Measurements from ENCODE around the gene RIMBP2.

Gene RIMBP2

DNA sequence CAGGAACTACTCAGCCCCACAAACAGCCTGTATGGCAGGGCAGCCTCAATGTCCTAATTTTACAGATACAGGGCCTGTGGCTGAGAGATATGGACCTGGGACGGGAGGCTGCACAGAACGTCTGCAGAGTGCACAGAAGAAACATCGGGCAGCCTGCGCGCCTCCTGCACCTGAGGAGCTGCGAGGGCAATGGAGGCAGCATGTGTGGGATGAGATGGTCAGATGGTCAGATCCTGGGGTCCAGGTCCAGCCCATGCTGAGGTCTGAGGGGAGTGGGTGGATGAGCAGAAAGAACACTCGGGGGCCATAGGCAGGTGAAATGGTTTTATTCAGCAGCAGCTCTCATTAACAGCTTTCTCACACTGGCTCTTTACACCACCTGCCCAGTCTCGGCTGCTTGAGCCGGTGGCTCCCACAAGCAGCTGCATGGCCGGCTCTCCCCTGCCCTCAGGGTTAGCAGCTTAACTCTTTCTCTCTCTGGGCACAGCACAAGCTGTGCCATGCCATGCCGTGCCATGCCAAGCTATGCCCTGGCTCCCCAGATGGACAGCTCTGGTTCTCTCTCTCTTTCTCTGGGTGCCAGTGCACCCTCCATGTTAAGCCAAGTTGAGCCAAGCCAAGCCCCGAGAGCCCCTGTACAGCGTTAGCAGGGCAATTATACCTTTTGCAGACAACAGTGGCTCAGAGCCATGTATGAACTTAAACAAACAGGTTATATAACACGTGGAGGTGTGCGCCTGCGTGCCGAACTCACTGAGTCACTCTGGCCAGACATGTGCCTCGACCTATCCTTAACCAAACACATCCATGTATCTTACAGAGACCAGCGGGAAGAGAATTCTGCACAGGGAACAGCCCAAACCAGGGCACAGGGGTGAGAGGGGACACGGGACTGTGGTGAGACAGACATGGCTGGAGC is 47.6 kb downstream of the RIMBP2 start (continued):
- no peak for TF ChIP-seq REST (tag by site-specific recombination; IDR thresholded peaks at IDR 0.05)
- TF ChIP-seq INSM2 (tag by site-specific recombination; IDR thresholded peaks at IDR 0.05) = no peak
- TF ChIP-seq ZNF211 (tag by site-specific recombination; IDR thresholded peaks at IDR 0.05; ENCODE audit: low read depth) = no peak
- TF ChIP-seq, protein P1, sequence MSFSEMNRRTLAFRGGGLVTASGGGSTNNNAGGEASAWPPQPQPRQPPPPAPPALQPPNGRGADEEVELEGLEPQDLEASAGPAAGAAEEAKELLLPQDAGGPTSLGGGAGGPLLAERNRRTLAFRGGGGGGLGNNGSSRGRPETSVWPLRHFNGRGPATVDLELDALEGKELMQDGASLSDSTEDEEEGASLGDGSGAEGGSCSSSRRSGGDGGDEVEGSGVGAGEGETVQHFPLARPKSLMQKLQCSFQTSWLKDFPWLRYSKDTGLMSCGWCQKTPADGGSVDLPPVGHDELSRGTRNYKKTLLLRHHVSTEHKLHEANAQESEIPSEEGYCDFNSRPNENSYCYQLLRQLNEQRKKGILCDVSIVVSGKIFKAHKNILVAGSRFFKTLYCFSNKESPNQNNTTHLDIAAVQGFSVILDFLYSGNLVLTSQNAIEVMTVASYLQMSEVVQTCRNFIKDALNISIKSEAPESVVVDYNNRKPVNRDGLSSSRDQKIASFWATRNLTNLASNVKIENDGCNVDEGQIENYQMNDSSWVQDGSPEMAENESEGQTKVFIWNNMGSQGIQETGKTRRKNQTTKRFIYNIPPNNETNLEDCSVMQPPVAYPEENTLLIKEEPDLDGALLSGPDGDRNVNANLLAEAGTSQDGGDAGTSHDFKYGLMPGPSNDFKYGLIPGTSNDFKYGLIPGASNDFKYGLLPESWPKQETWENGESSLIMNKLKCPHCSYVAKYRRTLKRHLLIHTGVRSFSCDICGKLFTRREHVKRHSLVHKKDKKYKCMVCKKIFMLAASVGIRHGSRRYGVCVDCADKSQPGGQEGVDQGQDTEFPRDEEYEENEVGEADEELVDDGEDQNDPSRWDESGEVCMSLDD (tag by site-specific recombination; IDR thresholded peaks at IDR 0.05) = no peak
- TF ChIP-seq ZNF48 (tag by site-specific recombination; IDR thresholded peaks at IDR 0.05) = no peak
- TF ChIP-seq ZBTB1 (tag by site-specific recombination; IDR thresholded peaks at IDR 0.05) = no peak
- TF ChIP-seq ZNF555 (tag by site-specific recombination; conservative IDR thresholded peaks at IDR 0.05) = no peak
- TF ChIP-seq TRIM28 (IDR thresholded peaks at IDR 0.05; ENCODE audit: borderline replicate concordance, low read length) = no peak

GRCh38 chr12:130667421-130667960 is 48.6 kb downstream of the RIMBP2 start:
- CTCF ChIA-PET = no interaction called here

More at GRCh38 chr12:130667421-130667960, 48.6 kb downstream of the RIMBP2 start:
- POLR2A ChIA-PET = no interaction called here
- no peaks in the 10 kb centered on the region for H3K9me3 ChIP-seq (ENCODE audit: control insufficient read depth, insufficient read depth, low read depth, low read length)
- H3K36me3 ChIP-seq (ENCODE audit: control insufficient read depth in 2 of 2, insufficient read depth in 1 of 2, low read length in 2 of 2) = no peaks in the 10 kb centered on the region
- no peak overlapping the region for H3K27ac ChIP-seq (ENCODE audit: extremely low read depth, low read depth, low read length)
- H3K4me3 ChIP-seq (ENCODE audit: low read depth, low read length) = no peak overlapping the region
- H3K4me1 ChIP-seq (ENCODE audit: control insufficient read depth, insufficient read depth, low read length) = no peaks in the 10 kb centered on the region
- TF ChIP-seq ZBTB8A (tag by site-specific recombination; IDR thresholded peaks at IDR 0.05) (no peak), INSM2 (tag by site-specific recombination; IDR thresholded peaks at IDR 0.05) (no peak), ZNF776 (tag by site-specific recombination; IDR thresholded peaks at IDR 0.05; ENCODE audit: borderline replicate concordance) (no peak), GFI1B (tag by site-specific recombination; IDR thresholded peaks at IDR 0.05) (no peak), ZIC2 (tag by site-specific recombination; IDR thresholded peaks at IDR 0.05) (no peak), GLIS1 (tag by site-specific recombination; IDR thresholded peaks at IDR 0.05) (no peak), ZSCAN30 (tag by site-specific recombination; IDR thresholded peaks at IDR 0.05) (no peak), REPIN1 (tag by site-specific recombination; IDR thresholded peaks at IDR 0.05; ENCODE audit: low read depth) (no peak), PRDM4 (tag by site-specific recombination; IDR thresholded peaks at IDR 0.05) (no peak)
- TF ChIP-seq, protein P2, sequence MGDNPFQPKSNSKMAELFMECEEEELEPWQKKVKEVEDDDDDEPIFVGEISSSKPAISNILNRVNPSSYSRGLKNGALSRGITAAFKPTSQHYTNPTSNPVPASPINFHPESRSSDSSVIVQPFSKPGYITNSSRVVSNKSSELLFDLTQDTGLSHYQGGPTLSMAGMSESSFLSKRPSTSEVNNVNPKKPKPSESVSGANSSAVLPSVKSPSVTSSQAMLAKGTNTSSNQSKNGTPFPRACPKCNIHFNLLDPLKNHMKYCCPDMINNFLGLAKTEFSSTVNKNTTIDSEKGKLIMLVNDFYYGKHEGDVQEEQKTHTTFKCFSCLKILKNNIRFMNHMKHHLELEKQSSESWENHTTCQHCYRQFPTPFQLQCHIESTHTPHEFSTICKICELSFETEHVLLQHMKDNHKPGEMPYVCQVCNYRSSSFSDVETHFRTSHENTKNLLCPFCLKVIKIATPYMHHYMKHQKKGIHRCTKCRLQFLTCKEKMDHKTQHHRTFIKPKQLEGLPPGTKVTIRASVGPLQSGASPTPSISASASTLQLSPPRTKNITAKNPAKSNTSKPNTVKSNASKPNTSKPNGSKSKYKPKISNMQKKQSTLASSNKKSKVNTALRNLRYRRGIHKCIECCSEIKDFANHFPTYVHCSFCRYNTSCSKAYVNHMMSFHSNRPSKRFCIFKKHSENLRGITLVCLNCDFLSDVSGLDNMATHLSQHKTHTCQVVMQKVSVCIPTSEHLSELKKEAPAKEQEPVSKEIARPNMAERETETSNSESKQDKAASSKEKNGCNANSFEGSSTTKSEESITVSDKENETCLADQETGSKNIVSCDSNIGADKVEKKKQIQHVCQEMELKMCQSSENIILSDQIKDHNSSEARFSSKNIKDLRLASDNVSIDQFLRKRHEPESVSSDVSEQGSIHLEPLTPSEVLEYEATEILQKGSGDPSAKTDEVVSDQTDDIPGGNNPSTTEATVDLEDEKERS (tag by site-specific recombination; IDR thresholded peaks at IDR 0.05) = no peak

Measured in HEK293 (cell line).